ENCODE results near the gene RNF212. TPM values are rescaled to one million over a fixed set of nuclear protein-coding genes. Genes with fewer than 3 reads are reported as not detected.

The RNF212 gene
- total and polyA plus RNA-seq, 9 of the 15 experiments (the other 6 are each of a cell fraction or from before 2014, with no cell fraction given), result 0.04 TPM; not detected in 8

DNA sequence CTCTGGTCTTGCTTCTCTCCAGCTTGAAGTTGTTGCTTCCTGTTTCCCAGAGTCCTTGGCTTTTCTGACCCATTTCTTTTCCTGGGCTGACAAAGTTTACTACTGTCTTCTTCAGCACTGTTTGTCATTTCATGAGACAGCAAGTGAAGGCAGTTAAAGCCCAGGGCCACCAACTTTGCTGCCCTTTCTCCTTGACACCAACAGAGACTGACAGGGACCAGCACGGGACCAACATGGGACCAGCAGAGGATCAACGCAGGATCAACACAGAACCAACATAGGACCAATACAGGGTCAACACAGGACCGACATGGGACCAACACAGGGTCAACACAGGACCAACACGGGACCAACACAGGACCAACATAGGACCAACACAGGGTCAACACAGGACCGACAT, 34.9 kb downstream of the RNF212 start (continued):
- TF ChIP-seq TSHZ1 (CRISPR knock-in tag; IDR thresholded peaks at IDR 0.05) (no peak), RUNX1 (IDR thresholded peaks at IDR 0.05; ENCODE audit: low read depth) (no peak), ZNF561 (CRISPR knock-in tag; conservative IDR thresholded peaks at IDR 0.05) (no peak), ELK3 (CRISPR knock-in tag; IDR thresholded peaks at IDR 0.05) (no peak), ZC3H8 (IDR thresholded peaks at IDR 0.05) (no peak)

GRCh38 chr4:1077711-1078477, 35.5 kb downstream of the RNF212 start:
- no peak for DNase-seq (ENCODE audit: extremely low read depth in 1 of 4, low spot score in 3 of 4)
- Histone ChIP-seq H3K9me1 (ENCODE audit: control insufficient read depth, insufficient read depth, low read length) (no peaks in the 10 kb centered on the region), H2AFZ (ENCODE audit: low read depth, low read length) (no peak overlapping the region), H4K20me1 (replicated peaks; ENCODE audit: control insufficient read depth, insufficient read depth, low read length) (no peaks in the 10 kb centered on the region), H3K36me3 (ENCODE audit: control insufficient read depth, insufficient read depth, low read length) (no peaks in the 10 kb centered on the region), H3K9me3 (replicated peaks; ENCODE audit: control insufficient read depth, insufficient read depth, low read depth, low read length) (no peaks in the 10 kb centered on the region), H3K4me2 (ENCODE audit: insufficient read depth, low read length) (no peak overlapping the region), H3K27me3 (ENCODE audit: control insufficient read depth in 2 of 2, insufficient read depth in 2 of 2, low read length in 2 of 2) (peaks cover 78 to 94% of the 10 kb centered on the region in 2 experiments), H3K79me2 (ENCODE audit: control insufficient read depth, insufficient read depth, low read length) (no peaks in the 10 kb centered on the region), H3K9ac (ENCODE audit: insufficient read depth in 1 of 2, low read depth in 2 of 2, low read length in 2 of 2) (no peak overlapping the region), H3K4me3 (no peak overlapping the region), H3K27ac (ENCODE audit: extremely low read depth, low read depth, low read length) (no peak overlapping the region), H3K4me1 (replicated peaks in 1 of 2; ENCODE audit: control insufficient read depth in 2 of 2, insufficient read depth in 2 of 2, low read length in 2 of 2) (peaks cover 0 to 5% of the 10 kb centered on the region in 2 experiments; a peak in 1 of 5 replicates)
- no peak for FAIRE-seq
- no peak for ATAC-seq
- intact Hi-C loops (cut with micrococcal nuclease) (no loop called here), in situ Hi-C loops (cut with MboI) (no loop called here)
- CTCF ChIA-PET (ENCODE audit: low intra/inter-chr PET ratio), result no interaction called here
- POLR2A ChIA-PET, result interaction anchor here (0.6 kb wide), 1 partner anchor 88 kb away, joined by 4 read pairs; no protein-coding TSS in a partner anchor
- WGBS (ENCODE audit: insufficient coverage, low coverage, missing lambda C conversion rate), result 3% methylated on average over 25 of the region's 27 CpGs
- no TSS peak for BruUV-seq (replicated peaks)
- TF ChIP-seq PHF21A (IDR thresholded peaks at IDR 0.05; ENCODE audit: borderline replicate concordance, low read depth), result no peak
- no peak for TF ChIP-seq ZBTB43 (CRISPR knock-in tag; IDR thresholded peaks at IDR 0.05)
- no peak for TF ChIP-seq STAT5A (IDR thresholded peaks at IDR 0.05; ENCODE audit: borderline replicate concordance, low read length)
- no peak for TF ChIP-seq HDAC6 (IDR thresholded peaks at IDR 0.05; ENCODE audit: low read depth, low read length)
- no peak for TF ChIP-seq CBFB (CRISPR knock-in tag; IDR thresholded peaks at IDR 0.05)
- TF ChIP-seq LEF1 (IDR thresholded peaks at IDR 0.05), result no peak
- TF ChIP-seq, protein P1, sequence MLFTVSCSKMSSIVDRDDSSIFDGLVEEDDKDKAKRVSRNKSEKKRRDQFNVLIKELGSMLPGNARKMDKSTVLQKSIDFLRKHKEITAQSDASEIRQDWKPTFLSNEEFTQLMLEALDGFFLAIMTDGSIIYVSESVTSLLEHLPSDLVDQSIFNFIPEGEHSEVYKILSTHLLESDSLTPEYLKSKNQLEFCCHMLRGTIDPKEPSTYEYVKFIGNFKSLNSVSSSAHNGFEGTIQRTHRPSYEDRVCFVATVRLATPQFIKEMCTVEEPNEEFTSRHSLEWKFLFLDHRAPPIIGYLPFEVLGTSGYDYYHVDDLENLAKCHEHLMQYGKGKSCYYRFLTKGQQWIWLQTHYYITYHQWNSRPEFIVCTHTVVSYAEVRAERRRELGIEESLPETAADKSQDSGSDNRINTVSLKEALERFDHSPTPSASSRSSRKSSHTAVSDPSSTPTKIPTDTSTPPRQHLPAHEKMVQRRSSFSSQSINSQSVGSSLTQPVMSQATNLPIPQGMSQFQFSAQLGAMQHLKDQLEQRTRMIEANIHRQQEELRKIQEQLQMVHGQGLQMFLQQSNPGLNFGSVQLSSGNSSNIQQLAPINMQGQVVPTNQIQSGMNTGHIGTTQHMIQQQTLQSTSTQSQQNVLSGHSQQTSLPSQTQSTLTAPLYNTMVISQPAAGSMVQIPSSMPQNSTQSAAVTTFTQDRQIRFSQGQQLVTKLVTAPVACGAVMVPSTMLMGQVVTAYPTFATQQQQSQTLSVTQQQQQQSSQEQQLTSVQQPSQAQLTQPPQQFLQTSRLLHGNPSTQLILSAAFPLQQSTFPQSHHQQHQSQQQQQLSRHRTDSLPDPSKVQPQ (CRISPR knock-in tag; IDR thresholded peaks at IDR 0.05; ENCODE audit: borderline replicate concordance), result no peak

Data from K562 (cell line).